GM12878 (cell line): Measurements from ENCODE around the gene TOP2A. TPM values are rescaled to one million over a fixed set of nuclear protein-coding genes. Genes with fewer than 3 reads are reported as not detected.
A peak's percentile ranks its signal among the peaks of the same experiment; 100 is the strongest.

ENCODE experiments used
- ATF7 ChIP-seq: fragments of 450-650 bp; IDR thresholded peaks from 2 replicates; pipeline ENCODE4 v1.6.1; 2016; ENCODE audit warnings: low read depth, mild to moderate bottlenecking
- BHLHE40 ChIP-seq, 2 experiments: fragments of 450-650 bp in 1 of 2; IDR thresholded peaks; 2 replicates each; pipeline ENCODE4 v1.6.1; 2011 to 2017; ENCODE audit warnings: low read depth in 2 of 2, borderline replicate concordance in 1 of 2, improper control_type of control experiment in 1 of 2, low read length in 1 of 2, mild to moderate bottlenecking in 1 of 2
- BRCA1 ChIP-seq: IDR thresholded peaks from 2 replicates; pipeline ENCODE4 v1.6.1; 2011; ENCODE audit warnings: low read depth, low read length, improper control_type of control experiment
- NR2F1 ChIP-seq: fragments of 450-650 bp; conservative IDR thresholded peaks from 2 replicates; pipeline ENCODE4 v1.6.1; 2017; ENCODE audit warnings: mild to moderate bottlenecking
- POU2F2 ChIP-seq: IDR thresholded peaks from 3 replicates; pipeline ENCODE4 v1.6.1; 2011; ENCODE audit warnings: low read depth, mild to moderate bottlenecking, low read length, borderline replicate concordance
- RB1 ChIP-seq: fragments of 450-650 bp; formaldehyde crosslinking; IDR thresholded peaks from 2 replicates; pipeline ENCODE4 v1.6.1; 2017; ENCODE audit warnings: mild to moderate bottlenecking, borderline replicate concordance
- TARDBP ChIP-seq: IDR thresholded peaks from 2 replicates; pipeline ENCODE4 v1.6.1; 2016; ENCODE audit warnings: borderline replicate concordance
- polyA plus RNA-seq, 11 experiments: library from polyadenylated mRNA; depleted of rRNA in 4 of 11; unstranded in 6 of 11; stranded (reverse) in 5 of 11; fragments of >200 nt; fragmentation: Nextera tagmentation in 4 of 11; fragmentation: Illumina TruSeq in 1 of 11; extraction: Ambion mirVana in 4 of 11; extraction: Trizol in 1 of 11; gene quantifications; 1 replicate in 1 of 11; 2 replicates in 10 of 11; pipeline versions ENCODE4 v1.2.1 to v1.2.3, GENCODE V29; 2011 to 2016; ENCODE audit warnings: inconsistent platforms in 2 of 11, missing spikeins in 2 of 11, low read depth in 1 of 11
- total RNA-seq, 4 experiments: library from RNA; depleted of rRNA in 3 of 4; stranded (reverse); fragments of >200 nt in 3 of 4; fragmentation: Illumina TruSeq in 1 of 4; extraction: Trizol in 1 of 4; gene quantifications; 2 replicates each; pipeline versions ENCODE4 v1.2.1 to v1.2.3, GENCODE V29; 2013 to 2021
- TF ChIP-seq, protein P1 (sequence below): IDR thresholded peaks from 2 replicates; pipeline ENCODE4 v1.6.1; 2012; ENCODE audit warnings: improper control_type of control experiment, low read depth, low read length; ENCODE audit not compliant: insufficient replicate concordance
- TF ChIP-seq, protein P2 (sequence below): fragments of 450-650 bp; IDR thresholded peaks from 2 replicates; pipeline ENCODE4 v1.6.1; 2017; ENCODE audit warnings: mild to moderate bottlenecking
- TF ChIP-seq, protein P3 (sequence below): IDR thresholded peaks from 2 replicates; pipeline ENCODE4 v1.6.1; 2011; ENCODE audit warnings: borderline replicate concordance, low read depth, mild to moderate bottlenecking, moderate library complexity, low read length; ENCODE audit not compliant: insufficient read depth, poor library complexity, severe bottlenecking
- TF ChIP-seq, protein P4 (sequence below): fragments of 450-650 bp; IDR thresholded peaks from 2 replicates; pipeline ENCODE4 v1.6.1; 2018; ENCODE audit warnings: mild to moderate bottlenecking, low read depth, moderate library complexity; ENCODE audit not compliant: partially characterized antibody
- TF ChIP-seq, protein P5 (sequence below): fragments of 450-650 bp; IDR thresholded peaks from 2 replicates; pipeline ENCODE4 v1.6.1; 2017; ENCODE audit warnings: antibody characterized with exemption, mild to moderate bottlenecking, moderate library complexity

The TOP2A gene
- total and polyA plus RNA-seq, 10 of the 15 experiments (the other 5 are each of a cell fraction or from before 2014, with no cell fraction given) = 117 to 275 (median 232) TPM

DNA sequence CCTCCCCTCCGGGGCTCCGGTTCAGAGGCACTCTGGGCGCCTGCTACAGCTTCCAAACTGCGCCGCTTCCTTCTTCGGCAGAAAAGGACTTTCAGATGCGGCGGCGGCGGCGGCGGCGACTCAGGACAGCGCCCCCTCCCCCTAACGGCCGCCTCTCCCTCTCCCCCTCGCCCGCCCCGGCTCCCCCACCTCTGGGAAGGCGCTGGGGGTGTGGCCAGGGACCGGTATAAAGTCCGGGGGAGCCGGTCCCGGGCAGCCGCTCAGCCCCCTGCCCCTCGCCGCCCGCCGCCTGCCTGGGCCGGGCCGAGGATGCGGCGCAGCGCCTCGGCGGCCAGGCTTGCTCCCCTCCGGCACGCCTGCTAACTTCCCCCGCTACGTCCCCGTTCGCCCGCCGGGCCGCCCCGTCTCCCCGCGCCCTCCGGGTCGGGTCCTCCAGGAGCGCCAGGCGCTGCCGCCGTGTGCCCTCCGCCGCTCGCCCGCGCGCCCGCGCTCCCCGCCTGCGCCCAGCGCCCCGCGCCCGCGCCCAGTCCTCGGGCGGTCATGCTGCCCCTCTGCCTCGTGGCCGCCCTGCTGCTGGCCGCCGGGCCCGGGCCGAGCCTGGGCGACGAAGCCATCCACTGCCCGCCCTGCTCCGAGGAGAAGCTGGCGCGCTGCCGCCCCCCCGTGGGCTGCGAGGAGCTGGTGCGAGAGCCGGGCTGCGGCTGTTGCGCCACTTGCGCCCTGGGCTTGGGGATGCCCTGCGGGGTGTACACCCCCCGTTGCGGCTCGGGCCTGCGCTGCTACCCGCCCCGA, 25.7 kb upstream of the TOP2A start, which contains the start of gene IGFBP4 (continued):
- TF ChIP-seq, protein P1, sequence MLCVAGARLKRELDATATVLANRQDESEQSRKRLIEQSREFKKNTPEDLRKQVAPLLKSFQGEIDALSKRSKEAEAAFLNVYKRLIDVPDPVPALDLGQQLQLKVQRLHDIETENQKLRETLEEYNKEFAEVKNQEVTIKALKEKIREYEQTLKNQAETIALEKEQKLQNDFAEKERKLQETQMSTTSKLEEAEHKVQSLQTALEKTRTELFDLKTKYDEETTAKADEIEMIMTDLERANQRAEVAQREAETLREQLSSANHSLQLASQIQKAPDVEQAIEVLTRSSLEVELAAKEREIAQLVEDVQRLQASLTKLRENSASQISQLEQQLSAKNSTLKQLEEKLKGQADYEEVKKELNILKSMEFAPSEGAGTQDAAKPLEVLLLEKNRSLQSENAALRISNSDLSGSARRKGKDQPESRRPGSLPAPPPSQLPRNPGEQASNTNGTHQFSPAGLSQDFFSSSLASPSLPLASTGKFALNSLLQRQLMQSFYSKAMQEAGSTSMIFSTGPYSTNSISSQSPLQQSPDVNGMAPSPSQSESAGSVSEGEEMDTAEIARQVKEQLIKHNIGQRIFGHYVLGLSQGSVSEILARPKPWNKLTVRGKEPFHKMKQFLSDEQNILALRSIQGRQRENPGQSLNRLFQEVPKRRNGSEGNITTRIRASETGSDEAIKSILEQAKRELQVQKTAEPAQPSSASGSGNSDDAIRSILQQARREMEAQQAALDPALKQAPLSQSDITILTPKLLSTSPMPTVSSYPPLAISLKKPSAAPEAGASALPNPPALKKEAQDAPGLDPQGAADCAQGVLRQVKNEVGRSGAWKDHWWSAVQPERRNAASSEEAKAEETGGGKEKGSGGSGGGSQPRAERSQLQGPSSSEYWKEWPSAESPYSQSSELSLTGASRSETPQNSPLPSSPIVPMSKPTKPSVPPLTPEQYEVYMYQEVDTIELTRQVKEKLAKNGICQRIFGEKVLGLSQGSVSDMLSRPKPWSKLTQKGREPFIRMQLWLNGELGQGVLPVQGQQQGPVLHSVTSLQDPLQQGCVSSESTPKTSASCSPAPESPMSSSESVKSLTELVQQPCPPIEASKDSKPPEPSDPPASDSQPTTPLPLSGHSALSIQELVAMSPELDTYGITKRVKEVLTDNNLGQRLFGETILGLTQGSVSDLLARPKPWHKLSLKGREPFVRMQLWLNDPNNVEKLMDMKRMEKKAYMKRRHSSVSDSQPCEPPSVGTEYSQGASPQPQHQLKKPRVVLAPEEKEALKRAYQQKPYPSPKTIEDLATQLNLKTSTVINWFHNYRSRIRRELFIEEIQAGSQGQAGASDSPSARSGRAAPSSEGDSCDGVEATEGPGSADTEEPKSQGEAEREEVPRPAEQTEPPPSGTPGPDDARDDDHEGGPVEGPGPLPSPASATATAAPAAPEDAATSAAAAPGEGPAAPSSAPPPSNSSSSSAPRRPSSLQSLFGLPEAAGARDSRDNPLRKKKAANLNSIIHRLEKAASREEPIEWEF = no peak
- TF ChIP-seq, protein P2, sequence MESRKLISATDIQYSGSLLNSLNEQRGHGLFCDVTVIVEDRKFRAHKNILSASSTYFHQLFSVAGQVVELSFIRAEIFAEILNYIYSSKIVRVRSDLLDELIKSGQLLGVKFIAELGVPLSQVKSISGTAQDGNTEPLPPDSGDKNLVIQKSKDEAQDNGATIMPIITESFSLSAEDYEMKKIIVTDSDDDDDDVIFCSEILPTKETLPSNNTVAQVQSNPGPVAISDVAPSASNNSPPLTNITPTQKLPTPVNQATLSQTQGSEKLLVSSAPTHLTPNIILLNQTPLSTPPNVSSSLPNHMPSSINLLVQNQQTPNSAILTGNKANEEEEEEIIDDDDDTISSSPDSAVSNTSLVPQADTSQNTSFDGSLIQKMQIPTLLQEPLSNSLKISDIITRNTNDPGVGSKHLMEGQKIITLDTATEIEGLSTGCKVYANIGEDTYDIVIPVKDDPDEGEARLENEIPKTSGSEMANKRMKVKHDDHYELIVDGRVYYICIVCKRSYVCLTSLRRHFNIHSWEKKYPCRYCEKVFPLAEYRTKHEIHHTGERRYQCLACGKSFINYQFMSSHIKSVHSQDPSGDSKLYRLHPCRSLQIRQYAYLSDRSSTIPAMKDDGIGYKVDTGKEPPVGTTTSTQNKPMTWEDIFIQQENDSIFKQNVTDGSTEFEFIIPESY = no peak
- TF ChIP-seq BRCA1 (no peak), TARDBP (0 out of 2 replicates have a peak, but pooled peaks have one; percentile 17), POU2F2 (no peak), BHLHE40 (IDR thresholded peaks at IDR 0.05; ENCODE audit: borderline replicate concordance in 1 of 2, low read depth in 2 of 2, low read length in 1 of 2) (peak in 1 of 2 experiments; percentile 47; a peak in 2 of 4 replicates), RB1 (0 out of 2 replicates have a peak, but pooled peaks have one; percentile 64), NR2F1 (0 out of 2 replicates have a peak, but pooled peaks have one; percentile 31), ATF7 (no peak)
- TF ChIP-seq, protein P3, sequence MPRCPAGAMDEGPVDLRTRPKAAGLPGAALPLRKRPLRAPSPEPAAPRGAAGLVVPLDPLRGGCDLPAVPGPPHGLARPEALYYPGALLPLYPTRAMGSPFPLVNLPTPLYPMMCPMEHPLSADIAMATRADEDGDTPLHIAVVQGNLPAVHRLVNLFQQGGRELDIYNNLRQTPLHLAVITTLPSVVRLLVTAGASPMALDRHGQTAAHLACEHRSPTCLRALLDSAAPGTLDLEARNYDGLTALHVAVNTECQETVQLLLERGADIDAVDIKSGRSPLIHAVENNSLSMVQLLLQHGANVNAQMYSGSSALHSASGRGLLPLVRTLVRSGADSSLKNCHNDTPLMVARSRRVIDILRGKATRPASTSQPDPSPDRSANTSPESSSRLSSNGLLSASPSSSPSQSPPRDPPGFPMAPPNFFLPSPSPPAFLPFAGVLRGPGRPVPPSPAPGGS = no peak
- TF ChIP-seq, protein P4, sequence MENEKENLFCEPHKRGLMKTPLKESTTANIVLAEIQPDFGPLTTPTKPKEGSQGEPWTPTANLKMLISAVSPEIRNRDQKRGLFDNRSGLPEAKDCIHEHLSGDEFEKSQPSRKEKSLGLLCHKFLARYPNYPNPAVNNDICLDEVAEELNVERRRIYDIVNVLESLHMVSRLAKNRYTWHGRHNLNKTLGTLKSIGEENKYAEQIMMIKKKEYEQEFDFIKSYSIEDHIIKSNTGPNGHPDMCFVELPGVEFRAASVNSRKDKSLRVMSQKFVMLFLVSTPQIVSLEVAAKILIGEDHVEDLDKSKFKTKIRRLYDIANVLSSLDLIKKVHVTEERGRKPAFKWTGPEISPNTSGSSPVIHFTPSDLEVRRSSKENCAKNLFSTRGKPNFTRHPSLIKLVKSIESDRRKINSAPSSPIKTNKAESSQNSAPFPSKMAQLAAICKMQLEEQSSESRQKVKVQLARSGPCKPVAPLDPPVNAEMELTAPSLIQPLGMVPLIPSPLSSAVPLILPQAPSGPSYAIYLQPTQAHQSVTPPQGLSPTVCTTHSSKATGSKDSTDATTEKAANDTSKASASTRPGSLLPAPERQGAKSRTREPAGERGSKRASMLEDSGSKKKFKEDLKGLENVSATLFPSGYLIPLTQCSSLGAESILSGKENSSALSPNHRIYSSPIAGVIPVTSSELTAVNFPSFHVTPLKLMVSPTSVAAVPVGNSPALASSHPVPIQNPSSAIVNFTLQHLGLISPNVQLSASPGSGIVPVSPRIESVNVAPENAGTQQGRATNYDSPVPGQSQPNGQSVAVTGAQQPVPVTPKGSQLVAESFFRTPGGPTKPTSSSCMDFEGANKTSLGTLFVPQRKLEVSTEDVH = no peak
- TF ChIP-seq, protein P5, sequence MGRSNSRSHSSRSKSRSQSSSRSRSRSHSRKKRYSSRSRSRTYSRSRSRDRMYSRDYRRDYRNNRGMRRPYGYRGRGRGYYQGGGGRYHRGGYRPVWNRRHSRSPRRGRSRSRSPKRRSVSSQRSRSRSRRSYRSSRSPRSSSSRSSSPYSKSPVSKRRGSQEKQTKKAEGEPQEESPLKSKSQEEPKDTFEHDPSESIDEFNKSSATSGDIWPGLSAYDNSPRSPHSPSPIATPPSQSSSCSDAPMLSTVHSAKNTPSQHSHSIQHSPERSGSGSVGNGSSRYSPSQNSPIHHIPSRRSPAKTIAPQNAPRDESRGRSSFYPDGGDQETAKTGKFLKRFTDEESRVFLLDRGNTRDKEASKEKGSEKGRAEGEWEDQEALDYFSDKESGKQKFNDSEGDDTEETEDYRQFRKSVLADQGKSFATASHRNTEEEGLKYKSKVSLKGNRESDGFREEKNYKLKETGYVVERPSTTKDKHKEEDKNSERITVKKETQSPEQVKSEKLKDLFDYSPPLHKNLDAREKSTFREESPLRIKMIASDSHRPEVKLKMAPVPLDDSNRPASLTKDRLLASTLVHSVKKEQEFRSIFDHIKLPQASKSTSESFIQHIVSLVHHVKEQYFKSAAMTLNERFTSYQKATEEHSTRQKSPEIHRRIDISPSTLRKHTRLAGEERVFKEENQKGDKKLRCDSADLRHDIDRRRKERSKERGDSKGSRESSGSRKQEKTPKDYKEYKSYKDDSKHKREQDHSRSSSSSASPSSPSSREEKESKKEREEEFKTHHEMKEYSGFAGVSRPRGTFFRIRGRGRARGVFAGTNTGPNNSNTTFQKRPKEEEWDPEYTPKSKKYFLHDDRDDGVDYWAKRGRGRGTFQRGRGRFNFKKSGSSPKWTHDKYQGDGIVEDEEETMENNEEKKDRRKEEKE = no peak
